GM10847 (cell line): ENCODE measurements around the gene COL6A1.

Source experiments
- POLR2A ChIP-seq: IDR thresholded peaks from 2 replicates; pipeline ENCODE4 v1.6.1; 2011; ENCODE audit not compliant: insufficient read length; ENCODE audit errors: extremely low read depth

COL6A1 gene

DNA sequence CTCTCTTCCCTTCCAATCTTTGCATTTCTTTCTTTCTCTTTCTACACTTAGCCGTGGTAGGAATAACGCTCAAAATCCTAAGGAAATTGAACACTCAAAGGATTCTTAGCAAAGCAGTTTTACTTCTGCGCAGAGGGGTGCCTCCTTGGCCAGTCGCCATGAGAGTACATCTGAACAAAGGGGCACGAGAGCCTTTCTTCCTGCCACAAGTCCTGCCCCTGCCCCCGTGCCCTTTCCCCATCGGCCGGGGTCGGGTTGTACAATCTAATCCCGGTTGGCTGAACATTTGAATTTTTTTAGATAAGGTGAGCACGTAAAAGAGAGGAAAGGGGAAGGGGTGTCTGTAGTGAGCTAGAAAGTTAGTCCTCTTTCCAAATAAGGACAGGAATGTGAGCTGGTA lies 28.6 kb upstream of the COL6A1 start:
- TF ChIP-seq POLR2A, result no peak

GRCh38 chr21:45954261-45954660 lies 27.3 kb upstream of the COL6A1 start:
- no peak for TF ChIP-seq POLR2A

DNA sequence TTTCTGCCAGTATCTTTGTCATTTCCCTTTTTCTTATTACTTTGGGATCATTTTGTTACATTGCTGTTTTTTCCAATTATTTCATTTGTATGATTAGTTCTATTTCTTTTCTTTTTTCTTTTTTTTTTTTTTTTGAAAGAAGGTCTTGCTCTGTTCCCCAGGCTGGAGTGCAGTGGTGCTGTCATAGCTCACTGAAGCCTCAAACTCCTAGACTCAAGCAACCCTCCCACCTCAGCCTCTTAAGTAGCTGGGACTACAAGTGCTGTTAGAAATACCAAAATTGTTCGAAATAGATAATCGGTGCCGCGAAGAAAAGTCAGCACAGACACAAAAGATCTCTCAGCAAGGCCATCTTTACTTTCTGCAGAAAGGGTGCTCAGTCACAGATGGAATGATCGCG lies 26.6 kb upstream of the COL6A1 start:
- TF ChIP-seq POLR2A, result no peak

DNA sequence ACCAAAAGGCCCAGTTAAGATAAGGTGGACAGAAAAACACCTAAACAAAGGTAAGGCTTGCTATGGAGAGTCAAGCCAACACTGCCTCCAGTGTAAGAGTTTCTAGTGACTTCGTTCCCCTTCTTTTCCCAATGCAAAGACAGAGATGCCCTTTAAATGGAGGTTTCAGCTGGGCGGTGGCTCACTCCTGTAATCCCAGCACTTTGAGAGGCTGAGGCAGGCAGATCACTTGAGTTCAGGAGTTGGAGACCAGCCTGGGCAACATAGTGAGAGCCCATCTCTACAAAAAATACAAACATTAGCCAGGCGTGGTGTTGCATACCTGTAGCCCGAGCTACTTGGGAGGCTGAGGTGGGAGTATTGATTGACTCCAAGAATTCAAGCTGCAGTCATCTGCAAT lies 24.0 kb upstream of the COL6A1 start:
- TF ChIP-seq POLR2A, result no peak

- TF ChIP-seq POLR2A, result no peak
Observed at GRCh38 chr21:45957981-45958600, 23.5 kb upstream of the COL6A1 start.

GRCh38 chr21:45959182-45959581 lies 22.4 kb upstream of the COL6A1 start:
- TF ChIP-seq POLR2A, result no peak

GRCh38 chr21:45959779-45960390 lies 21.7 kb upstream of the COL6A1 start:
- no peak for TF ChIP-seq POLR2A

DNA sequence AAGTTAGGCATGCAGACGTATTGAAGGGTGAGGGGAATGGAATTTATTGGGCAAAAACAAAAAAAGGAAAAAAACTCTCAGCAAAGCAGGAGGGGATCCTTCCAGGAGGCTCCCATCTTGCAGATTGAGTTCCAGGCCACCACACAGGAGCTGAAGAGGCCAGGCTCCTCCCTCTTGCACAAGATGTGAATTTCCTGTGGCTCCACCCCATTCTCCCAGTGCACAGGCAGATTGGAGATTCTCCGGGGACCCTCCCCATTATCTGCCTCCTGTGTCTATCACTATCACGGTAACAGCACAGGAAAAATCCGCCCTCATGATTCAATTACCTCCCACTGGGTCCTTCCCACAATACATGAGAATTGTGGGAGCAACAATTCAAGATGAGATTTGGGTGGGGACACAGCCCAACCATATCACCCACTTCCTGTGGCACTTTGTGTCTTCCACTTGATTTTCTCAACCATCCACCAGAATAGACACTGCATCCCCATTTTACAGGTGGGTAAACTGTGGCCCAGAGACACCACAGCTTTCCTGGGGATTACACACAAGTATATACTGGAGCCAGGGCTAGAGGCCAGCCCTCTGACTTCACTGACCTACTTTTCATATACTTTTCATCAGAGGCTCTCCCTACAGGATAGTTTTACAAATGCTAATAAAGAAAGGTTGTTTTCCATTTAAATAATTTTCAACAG lies 18.9 kb upstream of the COL6A1 start:
- TF ChIP-seq POLR2A, result no peak

DNA sequence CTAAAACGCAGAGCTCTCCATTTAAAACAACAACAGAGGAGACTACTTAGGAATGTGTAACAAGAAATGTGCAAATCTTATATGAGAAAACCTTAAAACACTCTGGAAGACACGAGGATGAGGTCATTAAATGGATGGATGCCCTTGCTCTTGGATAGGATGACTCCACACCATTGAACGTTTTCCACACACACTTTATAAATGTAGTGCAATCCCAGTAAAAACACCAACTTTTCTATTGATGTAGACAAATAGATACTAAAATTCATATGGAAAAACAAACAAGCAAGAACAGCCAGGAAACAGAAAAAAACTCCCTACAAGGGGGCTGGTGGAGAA lies 18.4 kb upstream of the COL6A1 start:
- TF ChIP-seq POLR2A, result no peak

GRCh38 chr21:45964649-45965048 lies 16.9 kb upstream of the COL6A1 start:
- no peak for TF ChIP-seq POLR2A

DNA sequence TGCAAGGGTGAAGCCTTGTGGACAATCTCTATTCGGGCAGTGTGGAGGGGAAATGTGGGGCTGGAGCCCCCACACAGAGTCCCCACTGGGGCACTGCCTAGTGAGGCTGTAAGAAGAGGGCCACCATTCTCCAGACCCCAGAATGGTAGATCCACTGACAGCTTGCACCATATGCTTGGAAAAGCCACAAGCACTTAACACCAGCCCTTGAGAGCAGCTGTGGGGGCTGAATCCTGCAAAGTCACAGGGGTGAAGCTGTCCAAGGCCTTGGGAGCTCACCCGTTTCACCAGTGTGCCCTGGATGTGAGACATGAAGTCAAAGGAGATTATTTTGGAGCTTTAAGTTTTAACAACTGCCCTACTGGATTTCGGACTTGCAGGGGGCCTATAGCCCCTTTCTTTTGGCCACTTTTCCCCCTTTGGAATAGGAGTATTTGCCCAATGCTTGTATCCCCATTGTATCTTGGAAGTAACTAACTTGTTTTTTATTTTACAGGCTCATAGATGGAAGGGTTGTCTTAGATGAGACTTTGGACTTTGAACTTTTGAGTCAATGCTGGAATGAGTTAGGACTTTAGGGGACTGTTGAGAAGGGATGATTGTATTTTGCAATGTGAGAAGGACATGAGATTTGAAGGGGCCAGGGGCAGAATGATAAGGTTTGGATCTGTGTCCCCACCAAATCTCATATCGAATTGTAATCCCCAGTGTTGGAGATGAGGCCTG lies 16.3 kb upstream of the COL6A1 start:
- no peak for TF ChIP-seq POLR2A

DNA sequence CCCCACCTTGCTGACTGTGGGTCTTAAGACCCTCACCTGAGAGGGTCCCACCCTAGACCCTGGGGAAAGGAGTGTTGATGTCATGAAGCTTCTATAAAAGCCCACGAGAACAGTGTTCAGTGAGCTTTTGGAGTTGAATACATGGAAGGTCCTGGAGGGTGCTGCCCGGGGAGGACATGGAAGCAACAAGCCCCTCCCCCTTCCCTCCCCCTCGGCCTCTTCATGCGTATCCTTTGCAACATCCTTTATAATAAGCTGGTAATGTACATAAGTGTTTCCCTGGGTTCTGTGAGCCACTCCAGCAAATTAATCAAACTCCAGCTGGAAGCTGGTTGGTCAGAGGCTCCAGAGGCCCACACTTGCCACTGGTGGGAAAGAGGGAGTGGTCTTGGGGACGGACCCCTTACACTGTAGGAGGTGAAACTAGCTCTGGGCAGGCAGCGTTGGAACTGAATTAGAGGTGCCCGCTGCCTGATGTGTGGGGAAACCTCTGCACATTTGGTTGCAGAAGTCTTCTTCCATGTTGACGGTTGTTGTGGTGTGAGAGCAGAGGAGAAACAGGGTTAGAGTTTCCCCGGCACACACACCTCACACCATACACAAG lies 14.7 kb upstream of the COL6A1 start:
- TF ChIP-seq POLR2A, result no peak

- no peak for TF ChIP-seq POLR2A
Observed at GRCh38 chr21:45969921-45970673, 11.5 kb upstream of the COL6A1 start.

DNA sequence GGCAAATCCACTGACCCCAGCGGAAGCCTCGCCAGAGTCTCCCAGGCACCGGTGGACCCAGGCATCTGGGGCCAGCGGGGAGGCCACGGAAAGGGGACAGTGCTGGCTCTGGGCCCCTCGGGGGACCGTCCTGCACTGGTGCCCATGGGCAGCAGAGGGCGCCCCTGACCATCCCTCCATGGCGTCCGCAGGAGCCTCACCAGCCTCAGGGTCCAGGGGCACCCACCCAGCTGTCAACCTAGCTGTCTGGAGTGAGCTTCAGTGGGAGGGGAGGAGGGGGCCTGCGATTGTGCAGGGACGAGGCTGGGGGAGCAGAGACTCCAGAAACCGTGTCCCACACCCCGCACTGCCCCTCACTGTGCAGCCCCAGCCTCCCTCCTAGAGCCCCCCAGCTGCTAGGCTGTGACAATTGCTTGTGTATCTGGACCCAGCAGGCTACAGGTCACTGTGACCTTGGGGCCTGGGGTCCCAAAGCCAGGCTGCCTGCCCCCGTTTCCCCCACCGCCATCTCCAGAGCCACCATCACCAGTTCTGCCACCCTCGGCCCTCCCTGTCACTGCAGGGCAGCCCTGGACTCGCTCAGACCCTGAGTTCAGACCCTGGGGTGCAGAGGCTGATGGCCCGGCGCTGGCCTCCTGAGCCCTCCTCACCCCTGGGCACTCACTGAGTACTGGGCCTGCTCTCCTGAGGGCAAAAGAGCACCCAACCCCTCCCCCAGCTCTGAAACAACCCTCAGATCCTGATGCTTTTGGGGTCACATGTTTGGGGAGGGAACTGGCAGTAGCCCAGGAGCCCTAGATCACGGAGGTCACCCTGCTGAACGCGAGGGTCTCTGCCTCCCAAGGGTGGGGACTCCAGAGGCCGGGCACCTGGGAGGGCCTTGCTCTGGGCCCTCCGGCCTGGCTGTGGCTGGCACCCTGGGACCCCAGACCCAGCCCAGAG lies 10.6 kb upstream of the COL6A1 start:
- no peak for TF ChIP-seq POLR2A
